A549 treated with AZD9567 at 1 μM for 4 hours (cell line): Measurements from ENCODE around the gene TGIF1. TPM values are rescaled to one million over a fixed set of nuclear protein-coding genes. Genes with fewer than 3 reads are reported as not detected.

ENCODE experiments used
- total RNA-seq: library from RNA; stranded (reverse); fragments of 200-300 nt; extraction: Qiagen RNA extraction; gene quantifications from 5 replicates; pipeline ENCODE4 v1.2.3, GENCODE V29; 2022; ENCODE audit not compliant: insufficient read depth

The TGIF1 gene
- 91.0 to 126 TPM (median 115 TPM) in 5 replicates for total RNA-seq

DNA sequence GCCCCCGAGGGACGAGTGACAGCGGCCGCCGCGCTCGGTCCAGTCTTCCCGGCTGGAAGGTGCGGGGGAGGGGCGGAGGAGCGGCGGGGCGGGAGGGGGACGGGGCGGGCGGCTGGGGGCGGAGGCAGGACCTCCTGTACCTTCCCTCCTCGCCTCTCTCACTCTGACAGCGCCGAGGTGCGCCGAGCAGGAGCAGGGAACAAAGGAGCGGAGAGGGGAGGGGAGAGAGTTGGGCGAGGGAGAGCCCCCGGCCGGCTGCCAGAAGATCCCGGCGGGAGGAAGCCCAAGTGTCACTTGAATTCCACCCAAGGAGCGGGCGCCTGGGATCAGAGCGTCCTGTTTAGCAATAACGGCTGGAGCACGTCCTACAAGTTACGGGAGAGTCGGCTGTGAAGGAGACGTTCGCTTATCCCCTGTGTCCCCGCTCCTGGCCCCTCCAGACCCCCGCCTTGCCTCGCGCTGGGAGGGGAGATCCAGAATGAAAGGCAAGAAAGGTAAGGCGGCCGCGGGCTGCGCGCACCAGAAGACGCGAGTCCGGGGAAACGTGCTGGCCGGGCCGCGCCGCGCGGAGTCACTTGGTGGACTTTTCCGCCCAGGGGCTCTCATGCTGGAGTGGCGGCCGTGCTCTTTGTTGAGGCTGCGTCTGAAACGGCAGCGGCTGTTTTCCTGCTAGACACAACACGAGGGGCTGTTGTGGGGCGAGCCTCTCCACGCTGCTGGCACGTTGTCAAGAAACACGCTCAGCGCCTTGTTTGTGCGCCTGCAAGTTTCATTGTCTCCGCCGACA lies at the start of gene TGIF1:
TGIF1 (plus strand) TSS at position 161 of the 787 bp plus-strand sequence; CDS start at position 479, 318 bp downstream.

Other genes with a start within 250 kb of the TGIF1 start
- gene MYOM1, start 230.2 kb upstream of the TGIF1 start, total RNA-seq, result 0.05 to 0.08 TPM (median 0.06 TPM) in 4 of 5 replicates, not detected in the other
- 295 to 354 TPM (median 339 TPM) in 5 replicates for gene MYL12A, start 202.4 kb upstream of the TGIF1 start, total RNA-seq
- 358 to 414 TPM (median 405 TPM) in 5 replicates for gene MYL12B, start 188.0 kb upstream of the TGIF1 start, total RNA-seq